Activated CD4-positive, CD25-positive, alpha-beta regulatory T cell treated with anti-CD3 and anti-CD28 coated beads, Interleukin-2, amount 50 U/mL, for 16 hours (primary cell): Measurements from ENCODE around the gene FAM200B.

Experiments
- DNase-seq: peaks from one replicate; pipeline ENCODE4 v3.0.0-alpha.2; 2020; ENCODE audit warnings: low read depth, low spot score

Gene FAM200B

DNA sequence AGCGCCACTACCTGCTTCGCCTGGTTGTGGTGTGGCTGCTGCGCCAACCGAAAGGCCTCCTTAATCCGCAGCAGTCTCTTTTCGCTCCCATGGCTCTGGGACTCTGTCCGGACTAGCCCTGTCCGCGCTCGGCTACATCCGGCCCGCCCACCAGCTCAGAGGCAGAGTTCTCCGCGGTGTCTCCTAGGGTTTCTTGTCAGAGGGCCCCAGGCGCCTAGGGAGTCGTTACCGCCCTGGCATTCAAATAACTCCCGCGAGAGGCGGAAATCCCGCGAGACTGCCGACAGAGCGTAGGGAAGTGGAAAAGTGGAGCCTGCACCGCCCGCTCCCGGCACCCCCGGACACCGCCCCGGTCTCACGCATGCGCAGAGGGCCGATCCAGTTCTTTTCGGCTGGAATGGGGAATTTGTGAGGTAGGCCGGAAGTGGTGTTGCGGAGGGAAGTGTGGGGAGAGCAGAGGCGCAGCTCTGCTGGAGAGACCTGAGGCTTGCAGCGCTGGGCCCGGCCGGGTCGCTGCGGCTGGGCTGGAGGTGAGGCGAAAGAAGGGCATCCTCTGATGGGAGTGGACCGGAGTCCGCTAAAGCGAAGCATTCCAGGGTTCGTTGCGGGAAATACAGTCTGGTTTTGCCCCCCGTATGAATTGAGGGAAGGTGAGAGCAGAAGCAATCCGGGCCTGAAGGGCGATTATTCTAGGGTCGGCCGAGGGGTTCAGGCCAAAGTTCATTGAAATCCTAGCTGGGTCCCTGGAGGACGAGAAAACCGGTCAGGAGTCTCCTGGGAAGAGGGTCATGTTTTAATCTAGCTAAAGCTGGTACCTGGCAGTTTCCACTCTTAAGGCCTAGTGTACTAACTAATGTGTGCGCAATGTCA is at the start of gene FAM200B:
Gene FAM200B, plus strand, starts transcription at position 456 of the 870 bp plus-strand sequence. CDS start 5,151 bp downstream, outside the sequence.
- DNase-seq: peak; percentile 92

DNA sequence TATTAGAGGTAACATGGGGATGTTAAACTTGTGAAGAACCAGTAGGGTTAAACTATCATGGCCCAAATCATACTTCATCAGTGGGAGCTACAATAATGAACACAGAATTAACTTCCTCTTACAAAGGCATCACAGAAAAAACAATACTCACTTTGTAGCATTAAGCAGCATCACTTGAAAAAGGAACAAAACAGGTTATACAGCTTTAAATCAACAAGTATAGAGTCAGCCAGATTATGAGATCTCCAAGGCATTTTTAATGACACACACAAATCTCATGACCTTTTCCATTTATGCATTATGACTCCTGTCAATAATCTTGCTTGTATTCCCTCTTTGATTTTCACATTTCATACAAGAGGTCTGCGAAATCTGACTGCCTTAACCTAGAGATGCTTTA is 44.8 kb upstream of the FAM200B start:
- no peak for DNase-seq

DNA sequence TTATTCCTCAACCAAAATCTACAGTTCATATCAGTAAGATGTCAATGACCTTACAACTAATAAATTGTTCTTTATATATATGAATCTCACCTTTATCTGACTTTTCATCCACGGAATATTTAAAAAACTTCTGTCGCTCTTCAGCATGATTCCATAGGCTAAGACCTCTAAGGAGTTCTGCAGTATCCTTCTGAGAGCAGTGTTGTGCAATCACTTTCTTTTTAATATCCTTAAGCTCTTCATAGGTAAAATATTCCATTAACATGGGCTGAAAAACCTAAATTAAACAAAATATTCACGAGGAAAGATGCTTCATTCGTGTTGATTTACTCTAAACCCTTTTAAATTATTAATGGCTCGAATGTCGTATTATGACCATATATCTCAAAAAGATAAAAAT is 43.2 kb upstream of the FAM200B start:
- no peak for DNase-seq

DNA sequence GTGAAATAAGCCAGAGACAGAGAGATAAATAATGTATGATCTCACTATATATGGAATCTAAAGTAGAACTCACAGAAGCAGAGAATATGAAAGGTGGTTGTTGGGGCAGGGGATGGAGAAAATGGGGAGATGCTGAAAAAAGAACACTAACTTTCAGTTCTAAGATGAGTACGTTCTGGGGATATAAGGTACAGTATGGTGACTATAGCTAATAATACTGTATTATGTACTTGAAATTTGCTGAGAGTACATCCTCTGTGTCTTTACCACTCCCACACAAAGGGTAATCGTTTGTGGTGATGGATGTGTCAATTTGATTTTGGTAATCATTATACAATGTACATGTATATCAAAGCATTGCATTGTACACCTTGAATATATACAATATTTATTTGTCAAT is 33.0 kb upstream of the FAM200B start:
- DNase-seq: no peak

DNA sequence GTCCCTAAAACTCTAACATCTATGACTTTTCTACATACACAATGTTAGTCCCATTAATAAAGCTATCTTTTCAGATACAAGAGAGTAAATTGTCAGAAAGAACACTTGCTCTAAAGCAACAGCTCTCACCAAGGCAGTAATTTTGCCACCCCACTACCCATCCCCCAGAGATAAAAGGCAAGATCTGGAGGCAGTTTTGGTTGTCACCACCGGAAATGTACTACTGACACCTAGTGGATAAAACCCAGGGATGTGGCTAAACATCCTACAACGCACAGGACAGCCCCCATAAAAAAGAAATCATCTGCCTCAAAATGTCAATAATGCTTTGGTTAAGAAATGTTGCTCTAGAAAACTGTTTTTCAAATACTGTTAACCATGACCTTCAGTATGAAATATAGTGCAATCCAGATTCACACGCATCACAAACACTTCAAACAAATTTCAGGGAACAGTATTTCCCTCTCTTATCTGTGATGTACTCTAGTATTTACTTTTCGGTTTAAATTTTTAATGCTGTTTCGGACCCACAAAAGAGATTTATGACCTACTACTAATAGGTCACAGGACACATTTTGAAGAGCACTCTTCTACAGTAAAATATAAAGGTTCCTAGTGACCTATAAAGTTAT is 31.6 kb upstream of the FAM200B start:
- peak; percentile 44 for DNase-seq

GRCh38 chr4:15651676-15652075 is 30.0 kb upstream of the FAM200B start:
- DNase-seq: no peak

GRCh38 chr4:15652191-15652590 is 29.4 kb upstream of the FAM200B start:
- no peak for DNase-seq

DNA sequence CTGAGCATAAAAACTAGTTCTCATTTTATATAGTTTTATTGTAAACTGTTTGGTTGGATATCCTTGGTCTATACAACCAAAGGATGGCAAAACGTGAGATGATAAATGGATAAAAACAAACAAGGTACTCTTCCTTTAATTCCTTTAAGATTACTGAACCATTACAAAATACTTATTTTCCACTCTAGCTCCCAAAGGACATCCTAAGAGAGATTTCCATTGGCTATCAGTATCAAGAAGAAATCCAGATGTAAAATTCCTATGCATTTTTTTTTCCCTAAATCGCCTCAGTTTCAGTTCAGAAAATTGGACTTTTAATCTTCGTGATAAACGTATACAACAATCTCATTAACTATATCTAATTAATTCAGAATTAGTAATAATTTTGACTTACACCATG is 28.8 kb upstream of the FAM200B start:
- no peak for DNase-seq

DNA sequence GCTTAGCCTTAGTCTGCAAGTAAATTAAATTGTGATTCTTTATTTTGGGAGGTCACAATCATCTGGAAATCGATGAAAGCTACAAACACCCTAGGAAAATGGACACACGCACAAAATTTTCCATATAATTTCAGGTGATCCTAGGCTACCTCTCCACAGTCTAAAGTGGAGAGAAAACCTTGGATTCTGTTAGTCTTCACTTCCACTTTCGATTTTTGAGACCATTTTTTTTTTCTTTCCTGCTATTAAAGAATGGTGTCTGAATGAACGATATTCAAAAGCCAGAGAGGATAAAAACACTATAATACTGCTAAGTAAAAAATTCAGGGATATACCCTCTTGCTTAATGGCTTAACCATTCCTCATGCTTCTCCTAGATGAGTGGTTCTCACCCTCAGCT is 28.2 kb upstream of the FAM200B start:
- DNase-seq: no peak

- no peak for DNase-seq
Observed at GRCh38 chr4:15653864-15654592, 27.6 kb upstream of the FAM200B start.

DNA sequence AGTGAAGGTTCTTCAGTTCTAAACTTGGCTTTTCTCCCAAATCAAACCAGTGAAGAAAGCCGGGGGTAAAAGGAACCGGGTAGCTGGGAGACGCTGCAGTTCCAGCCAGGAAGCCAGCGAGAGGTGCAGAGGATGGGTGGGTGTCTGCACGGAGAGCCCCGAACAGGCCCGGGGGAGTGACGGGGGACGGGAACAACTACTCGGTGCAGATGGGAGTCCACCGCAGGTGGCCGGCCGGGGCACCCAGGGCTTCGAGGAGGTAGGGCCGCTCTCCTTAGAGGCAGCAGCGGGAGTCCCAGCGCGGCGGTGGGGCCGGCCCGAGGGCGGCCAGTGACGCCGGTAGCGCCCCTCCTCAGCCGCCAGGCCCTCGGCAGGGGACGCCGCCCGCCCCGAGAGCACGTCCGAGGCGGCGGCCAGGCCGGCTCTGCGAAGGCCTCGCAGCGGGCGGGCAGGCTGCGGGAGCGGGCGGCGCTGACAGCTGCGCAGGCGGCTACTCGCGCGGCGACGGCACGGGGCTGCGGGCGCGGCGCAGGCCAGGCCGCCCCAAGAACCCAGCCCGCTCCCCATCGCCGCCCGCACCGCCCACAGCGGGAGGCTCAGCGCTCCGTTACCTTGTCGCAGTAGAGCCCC is 26.9 kb upstream of the FAM200B start:
- DNase-seq: peak; percentile 3

DNA sequence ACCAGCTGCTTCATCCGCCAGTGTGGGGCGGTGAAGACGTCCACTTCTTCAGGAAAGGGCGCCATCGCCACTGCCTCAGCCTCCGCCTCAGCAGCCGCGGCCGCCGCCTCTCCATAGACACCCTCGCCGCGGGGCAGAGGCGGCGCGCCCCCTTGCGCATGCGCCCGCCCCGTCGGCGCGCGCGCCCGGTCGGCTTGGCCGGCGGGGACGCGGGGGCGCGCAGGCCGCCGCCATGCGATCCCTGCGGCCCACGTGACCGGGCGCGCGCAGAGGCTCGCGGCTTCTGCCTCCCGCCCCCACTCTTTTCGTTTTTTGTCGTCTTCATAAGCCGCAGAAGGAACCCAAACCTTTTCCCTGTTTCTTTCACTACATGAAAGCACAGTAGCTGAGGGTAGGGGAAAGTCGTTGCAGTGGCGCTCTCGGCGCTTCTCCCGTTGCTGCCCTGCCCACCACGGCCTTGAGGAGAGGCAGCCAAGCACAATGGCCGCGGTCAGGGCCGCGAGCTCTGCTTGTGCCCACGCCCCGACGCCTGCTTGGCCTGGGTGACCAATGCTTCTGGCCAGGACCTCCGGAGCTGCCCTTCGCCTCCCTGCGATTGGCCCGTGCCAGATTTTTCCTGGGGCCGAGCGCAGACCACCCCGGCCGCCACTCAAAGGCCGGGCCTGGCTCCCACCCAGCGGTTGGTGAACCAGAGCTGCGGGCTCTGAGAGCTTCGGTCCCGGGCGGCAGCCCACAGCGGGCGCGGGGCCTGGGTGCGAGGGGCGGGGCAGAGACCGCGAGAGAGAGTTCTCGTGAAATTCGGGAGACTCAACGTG is 26.2 kb upstream of the FAM200B start, which contains the start of gene FBXL5:
Gene FBXL5, minus strand, starts transcription at position 135 of the 815 bp plus-strand sequence. Its CDS starts 70 bp downstream, at position 65.
- peak; percentile 68 for DNase-seq

DNA sequence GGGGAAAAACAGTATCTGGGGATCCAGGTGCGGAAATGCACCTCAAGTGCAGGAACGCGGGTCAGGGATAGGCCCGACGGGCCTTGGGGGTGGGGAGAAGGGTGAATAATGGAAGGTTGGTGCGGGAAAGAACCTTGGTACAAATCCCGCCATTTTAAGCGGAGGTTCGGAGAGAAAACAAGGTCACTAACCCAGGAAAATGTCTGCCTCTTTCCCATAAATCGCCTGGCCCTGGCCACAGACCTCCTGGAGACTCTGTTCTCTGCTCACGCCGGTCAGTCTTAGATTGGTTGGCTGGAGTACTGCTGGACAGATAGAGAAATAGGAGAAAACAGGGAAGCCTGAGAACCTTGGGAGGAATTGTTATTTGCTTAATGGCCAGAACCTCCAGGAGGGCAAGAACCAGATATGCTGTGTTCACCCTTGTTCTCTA is 25.6 kb upstream of the FAM200B start:
- no peak for DNase-seq

DNA sequence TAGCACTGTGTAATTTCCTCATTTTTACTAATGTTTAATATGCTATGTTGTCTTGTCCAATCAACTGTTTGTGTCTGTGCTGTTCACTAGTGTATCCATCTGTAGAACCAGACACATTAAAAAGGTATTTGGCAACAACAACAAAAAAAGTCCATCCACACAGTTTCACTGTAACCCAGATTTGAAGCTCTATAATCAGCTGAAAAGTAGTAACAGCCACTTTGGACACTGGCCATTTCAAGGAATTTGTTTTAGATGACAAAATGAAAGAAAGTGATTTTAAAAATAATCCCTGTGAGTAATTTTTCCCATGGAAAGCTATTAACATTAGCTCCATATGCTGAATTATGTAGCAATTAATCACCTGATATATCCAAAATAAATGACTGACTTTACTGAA is 24.3 kb upstream of the FAM200B start:
- no peak for DNase-seq

DNA sequence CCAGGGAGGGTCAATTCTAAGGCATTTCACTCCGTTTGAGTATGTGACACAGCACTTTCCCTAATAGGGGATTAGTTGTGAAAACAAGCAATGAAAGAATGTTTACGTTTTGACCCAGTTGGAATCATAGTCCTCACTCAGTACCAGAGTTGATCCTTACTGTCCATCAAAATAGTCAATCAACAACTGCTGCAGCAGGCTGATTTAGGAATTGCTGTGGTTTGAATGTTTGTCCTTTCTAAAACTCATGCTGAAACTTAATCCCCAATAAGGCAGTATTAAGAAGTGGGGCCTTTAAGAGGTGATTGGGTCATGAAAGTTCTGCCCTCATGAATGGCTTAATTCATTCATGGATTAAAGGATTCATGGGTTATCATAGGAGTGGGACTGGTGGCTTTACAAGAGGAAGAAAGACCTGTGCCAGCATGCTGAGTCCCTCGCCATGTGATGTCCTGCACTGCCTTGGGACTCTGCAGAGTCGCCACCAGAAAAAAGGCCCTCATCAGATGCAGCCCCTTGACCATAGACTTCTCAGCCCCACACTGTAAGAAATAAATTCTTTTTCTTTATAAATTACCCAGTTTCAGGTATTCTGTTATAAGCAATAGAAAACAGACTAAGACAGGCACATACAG is 23.4 kb upstream of the FAM200B start:
- DNase-seq: no peak

DNA sequence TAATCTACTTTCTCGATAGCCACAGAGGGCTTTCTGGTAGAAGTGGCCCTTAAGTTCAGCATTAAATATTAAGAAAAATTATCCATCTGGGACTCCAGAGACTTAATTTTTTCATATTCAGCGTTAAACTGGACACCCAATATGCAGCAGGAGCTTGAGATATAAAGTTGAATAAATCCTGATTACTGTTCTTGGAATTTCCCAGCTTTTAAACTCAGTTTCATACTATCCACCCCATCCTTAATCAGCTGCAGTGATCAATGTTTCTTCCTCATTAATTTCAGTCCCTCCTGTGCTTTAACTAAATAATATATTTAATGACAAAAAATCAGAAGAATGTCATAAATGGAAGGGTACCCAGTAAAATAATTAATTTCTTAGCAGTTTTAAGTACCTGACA is 22.8 kb upstream of the FAM200B start:
- DNase-seq: no peak

DNA sequence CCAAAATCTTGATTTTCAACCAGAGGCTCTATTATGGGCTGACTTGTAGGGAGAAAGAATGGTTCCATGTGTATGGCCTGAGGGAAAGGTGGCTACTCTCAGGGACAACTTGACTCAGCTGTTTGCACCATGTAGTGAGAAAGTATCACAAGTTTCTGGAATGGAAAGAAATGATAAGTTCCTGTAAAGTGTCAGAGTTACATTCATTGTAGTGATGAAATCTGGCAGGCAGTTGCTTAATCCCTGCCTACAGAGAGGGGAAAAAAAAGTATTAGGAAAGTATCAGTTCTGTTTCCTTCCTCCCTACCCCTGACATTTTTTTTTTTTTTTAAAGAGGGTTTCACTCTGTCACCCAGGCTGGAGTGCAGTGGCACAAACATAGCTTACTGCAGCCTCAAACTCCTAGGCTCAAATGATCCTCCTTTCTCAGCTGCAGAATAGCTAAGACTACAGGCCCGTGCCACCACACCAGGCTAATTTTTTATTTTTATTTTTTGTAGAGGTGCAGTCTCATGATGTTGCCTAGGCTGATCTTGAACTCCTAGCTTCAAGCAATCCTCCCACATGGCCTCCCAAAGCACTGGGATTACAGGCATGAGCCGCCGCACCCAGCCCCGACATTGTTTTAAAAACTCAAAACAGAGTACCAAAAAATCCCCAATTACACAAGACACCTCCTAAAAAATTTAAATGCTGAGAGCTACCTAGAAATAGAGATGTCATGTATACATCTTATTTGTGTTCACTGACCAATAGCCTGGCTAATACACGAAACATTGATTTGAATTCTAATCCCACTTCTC is 21.7 kb upstream of the FAM200B start:
- no peak for DNase-seq

GRCh38 chr4:15665753-15666365 is 15.8 kb upstream of the FAM200B start:
- DNase-seq: no peak

DNA sequence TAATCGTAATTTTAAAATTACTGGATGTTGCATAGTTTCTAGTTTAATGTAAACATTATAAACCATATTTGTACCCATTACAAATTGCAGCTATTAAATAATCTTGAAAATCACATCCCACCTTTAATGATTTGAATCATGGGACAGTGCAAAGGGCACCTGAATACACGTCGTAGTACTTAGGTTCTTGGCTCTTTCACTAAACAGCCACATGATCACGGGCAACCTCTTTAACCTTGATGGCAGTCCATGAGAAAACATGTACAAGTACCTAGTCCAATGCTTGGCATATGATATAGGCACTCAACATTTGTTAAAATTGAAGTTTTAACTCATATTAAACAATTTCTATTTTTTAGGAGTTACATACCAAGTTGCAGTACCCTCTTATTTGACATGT is 14.6 kb upstream of the FAM200B start:
- DNase-seq: no peak
